Measurements from ENCODE around the gene MLEC. TPM values are rescaled to one million over a fixed set of nuclear protein-coding genes. Genes with fewer than 3 reads are reported as not detected.

Gene MLEC
- polyA plus RNA-seq, 2 of the 4 experiments (the other 2 are of a cell fraction) = 89.1 to 117 TPM

GRCh38 chr12:120666571-120667390, 20.2 kb upstream of the MLEC start:
- FAIRE-seq (no peak), DNase-seq (ENCODE audit: low read depth in 1 of 2, low spot score in 1 of 2) (no peak), ATAC-seq (no peak; a peak in 2 of 6 replicates)
- H3K9me3 ChIP-seq = no peaks in the 10 kb centered on the region
- H3K4me2 ChIP-seq = no peak overlapping the region
- POLR2A ChIA-PET = no interaction called here
- H3K4me1 ChIP-seq = 0 out of 3 replicates have a peak, but pooled peaks cover 4% of the 10 kb centered on the region
- no peak overlapping the region for H3K27ac ChIP-seq
- CTCF ChIA-PET = interaction anchor here (0.6 to 1.7 kb wide), 4 partner anchors 9 to 300 kb away, joined by 3 to 8 read pairs (median 4); no protein-coding TSS in a partner anchor
- no peak overlapping the region for H3K4me3 ChIP-seq
- TF ChIP-seq CEBPB (IDR thresholded peaks at IDR 0.05) = no peak
- TF ChIP-seq RCOR1 (IDR thresholded peaks at IDR 0.05; ENCODE audit: low read depth, low read length) = no peak
- TF ChIP-seq E2F6 (IDR thresholded peaks at IDR 0.05; ENCODE audit: borderline replicate concordance, low read depth) = no peak
- TF ChIP-seq NFE2L2 (conservative IDR thresholded peaks at IDR 0.05; ENCODE audit: low read length) = no peak
- TF ChIP-seq HOXB13 (CRISPR knock-in tag; IDR thresholded peaks at IDR 0.05; ENCODE audit: low read depth) = no peak
- no peak for TF ChIP-seq GATA3 (IDR thresholded peaks at IDR 0.05; ENCODE audit: borderline replicate concordance)
- TF ChIP-seq HOXB5 (CRISPR knock-in tag; IDR thresholded peaks at IDR 0.05) = no peak
- TF ChIP-seq MAX (IDR thresholded peaks at IDR 0.05) = no peak
- no peak for TF ChIP-seq ZFP36 (IDR thresholded peaks at IDR 0.05; ENCODE audit: borderline replicate concordance, partially characterized antibody)
- no peak for TF ChIP-seq POLR2A (IDR thresholded peaks at IDR 0.05; ENCODE audit: low read length)
- TF ChIP-seq CBX8 (IDR thresholded peaks at IDR 0.05) = no peak
- TF ChIP-seq HOXA7 (CRISPR knock-in tag; IDR thresholded peaks at IDR 0.05) = no peak
- TF ChIP-seq ZNF302 (CRISPR knock-in tag; IDR thresholded peaks at IDR 0.05) = no peak
- no peak for TF ChIP-seq CTCF (IDR thresholded peaks at IDR 0.05)
- no peak for TF ChIP-seq MYC (IDR thresholded peaks at IDR 0.05; ENCODE audit: borderline replicate concordance, low read length)
- no peak for TF ChIP-seq EHMT2 (IDR thresholded peaks at IDR 0.05; ENCODE audit: low read depth)
- TF ChIP-seq ELK1 (IDR thresholded peaks at IDR 0.05; ENCODE audit: low read depth, low read length) = no peak
- no peak for TF ChIP-seq MAZ (IDR thresholded peaks at IDR 0.05; ENCODE audit: borderline replicate concordance, low read depth, low read length)
- no peak for TF ChIP-seq JUN (IDR thresholded peaks at IDR 0.05)
- no peak for TF ChIP-seq ZC3H11A (IDR thresholded peaks at IDR 0.05)
- 86% methylated on average over 29 of the region's 34 CpGs for WGBS (ENCODE audit: missing lambda C conversion rate)

- 0 out of 3 replicates have a peak, but pooled peaks cover 4% of the 10 kb centered on the region for H3K4me1 ChIP-seq
- ATAC-seq = no peak
- CTCF ChIA-PET = interaction anchor here (0.6 to 3.0 kb wide), 7 partner anchors 9 to 352 kb away, joined by 3 to 29 read pairs (median 4); no protein-coding TSS in a partner anchor
- WGBS (ENCODE audit: missing lambda C conversion rate) = 74% methylated on average over 20 of the region's 20 CpGs
- POLR2A ChIA-PET = no interaction called here
- no peak for DNase-seq (ENCODE audit: low read depth in 1 of 2, low spot score in 1 of 2)
- no peaks in the 10 kb centered on the region for H3K9me3 ChIP-seq
- no peak overlapping the region for H3K4me3 ChIP-seq
- H3K4me2 ChIP-seq = no peak overlapping the region
- no peak overlapping the region for H3K27ac ChIP-seq
- no peak for FAIRE-seq
- TF ChIP-seq JUNB (IDR thresholded peaks at IDR 0.05) (no peak), MAFK (IDR thresholded peaks at IDR 0.05; ENCODE audit: partially characterized antibody) (no peak), CTCF (IDR thresholded peaks at IDR 0.05) (no peak), RCOR1 (IDR thresholded peaks at IDR 0.05; ENCODE audit: low read depth, low read length) (no peak), SREBF2 (IDR thresholded peaks at IDR 0.05) (no peak), USF2 (IDR thresholded peaks at IDR 0.05) (no peak)
Measured at GRCh38 chr12:120668091-120668867, 18.7 kb upstream of the MLEC start.
